ENCODE data around the gene PEF1.

The PEF1 gene, protein sequence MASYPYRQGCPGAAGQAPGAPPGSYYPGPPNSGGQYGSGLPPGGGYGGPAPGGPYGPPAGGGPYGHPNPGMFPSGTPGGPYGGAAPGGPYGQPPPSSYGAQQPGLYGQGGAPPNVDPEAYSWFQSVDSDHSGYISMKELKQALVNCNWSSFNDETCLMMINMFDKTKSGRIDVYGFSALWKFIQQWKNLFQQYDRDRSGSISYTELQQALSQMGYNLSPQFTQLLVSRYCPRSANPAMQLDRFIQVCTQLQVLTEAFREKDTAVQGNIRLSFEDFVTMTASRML

DNA sequence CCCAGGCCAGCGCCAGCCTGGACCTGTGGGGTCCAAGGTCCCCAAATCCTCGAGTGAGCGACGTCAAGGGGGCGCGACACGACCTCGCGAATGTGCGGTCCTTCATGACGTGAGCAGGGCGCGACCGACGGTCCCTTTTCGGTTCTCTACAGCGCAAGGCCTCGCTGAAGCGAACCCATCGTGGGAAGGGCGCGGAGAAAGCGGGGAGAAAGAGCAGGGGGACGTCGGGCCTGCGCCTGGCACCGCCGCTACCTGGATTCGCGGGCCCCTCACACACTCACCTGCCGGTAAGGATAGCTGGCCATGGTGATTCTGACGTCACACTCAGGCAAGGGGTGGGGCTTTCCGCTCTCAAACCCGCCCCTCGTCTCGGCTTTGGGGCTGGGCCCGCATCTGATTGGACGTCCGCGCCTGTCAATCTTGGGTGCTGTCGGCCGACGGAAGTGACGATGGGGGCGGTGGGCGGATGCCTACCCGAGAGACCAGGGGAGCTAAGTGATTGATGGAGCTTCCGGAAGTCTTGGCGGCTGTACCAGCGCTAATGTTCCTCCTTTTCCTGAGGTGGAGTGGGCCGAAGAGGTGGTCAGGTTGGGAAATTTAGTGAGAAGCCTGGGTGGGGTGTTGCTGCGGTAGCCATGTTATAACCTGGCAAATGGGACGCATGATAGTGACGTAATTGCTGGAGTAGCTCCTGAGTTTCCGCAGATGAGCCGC, at the start of gene PEF1:
Gene PEF1 (minus strand): TSS at position 317 of the 714 bp plus-strand sequence. CDS start 12 bp downstream, at position 305.
- DNase-seq (ENCODE audit: low read depth) = peak; percentile 96

DNA sequence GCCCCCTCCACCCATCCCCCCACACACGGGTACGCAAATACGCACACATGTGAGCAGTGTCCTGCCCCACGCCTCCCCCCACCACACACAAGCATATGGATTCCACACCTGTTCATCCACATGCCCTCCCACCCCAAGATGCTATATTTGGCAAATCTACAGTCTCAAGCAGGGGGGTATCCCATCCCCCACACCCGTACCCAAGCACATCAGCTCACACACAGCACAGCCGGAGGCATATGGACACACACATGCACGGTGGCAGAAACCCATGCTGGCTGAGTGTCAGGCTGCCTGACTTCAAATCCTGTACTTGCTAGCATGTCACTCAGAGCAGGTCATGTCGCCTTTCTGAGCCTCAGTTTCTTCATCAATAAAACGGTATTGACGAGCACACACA, 48.6 kb upstream of the PEF1 start:
- DNase-seq (ENCODE audit: low read depth) = no peak

DNA sequence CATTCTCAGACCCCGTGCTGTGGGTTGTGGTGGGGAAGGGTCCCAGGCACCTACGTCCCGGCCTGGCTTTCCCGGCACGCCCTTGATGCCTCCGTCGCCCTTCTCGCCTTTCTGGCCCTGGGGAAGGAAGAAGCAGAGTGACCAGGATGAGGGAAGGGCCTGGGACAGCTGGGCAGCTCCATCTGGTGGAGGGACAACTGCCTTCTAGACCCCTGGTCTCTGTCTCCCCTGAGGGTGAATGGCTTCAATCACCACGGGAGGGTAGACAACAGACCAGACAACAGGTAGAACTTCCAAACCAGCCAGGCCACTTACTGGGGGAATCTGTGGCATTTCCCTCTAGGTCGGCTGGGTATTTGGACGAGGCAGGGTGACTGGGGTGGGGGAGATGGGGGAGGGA, 47.3 kb upstream of the PEF1 start:
- DNase-seq (ENCODE audit: low read depth) = no peak

DNA sequence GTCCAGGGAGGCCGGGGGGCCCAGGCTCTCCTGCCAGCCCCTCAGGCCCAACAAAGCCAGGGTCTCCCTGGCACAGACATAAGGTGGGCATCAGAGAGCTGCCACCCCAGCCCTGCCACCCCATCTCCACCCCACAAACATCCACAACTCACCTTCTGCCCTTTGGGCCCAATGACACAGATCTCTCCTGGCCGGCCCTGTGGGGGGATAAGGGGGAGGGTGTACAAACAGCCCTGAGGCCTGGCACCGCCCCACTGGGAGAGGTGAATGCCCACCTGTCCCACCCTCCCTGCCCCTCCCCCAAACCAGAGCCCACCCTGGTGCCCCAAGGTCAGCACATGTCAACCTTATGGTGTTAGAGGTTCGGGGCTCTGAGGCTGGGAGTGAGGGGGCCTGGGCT, 46.8 kb upstream of the PEF1 start:
- DNase-seq (ENCODE audit: low read depth) = no peak

DNA sequence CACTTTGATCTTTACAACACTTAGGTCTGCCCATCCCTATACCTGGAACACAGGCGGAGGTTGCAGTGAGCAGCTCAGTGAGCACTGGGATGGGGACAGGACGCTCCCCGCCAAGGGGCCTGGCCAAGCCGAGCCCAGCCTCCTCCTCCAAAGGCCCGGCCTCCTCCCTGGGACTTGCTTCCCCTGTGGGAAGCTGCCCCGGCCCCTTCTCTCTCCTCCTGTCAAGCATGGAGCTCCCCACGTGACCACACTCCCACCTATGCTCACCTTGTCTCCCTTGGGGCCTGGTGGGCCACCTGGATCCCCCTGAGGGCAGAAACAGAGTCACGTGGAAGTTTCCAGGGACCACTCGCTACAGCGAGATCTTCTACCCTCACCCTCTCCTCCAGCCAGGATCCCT, 46.2 kb upstream of the PEF1 start:
- DNase-seq (ENCODE audit: low read depth) = no peak

DNA sequence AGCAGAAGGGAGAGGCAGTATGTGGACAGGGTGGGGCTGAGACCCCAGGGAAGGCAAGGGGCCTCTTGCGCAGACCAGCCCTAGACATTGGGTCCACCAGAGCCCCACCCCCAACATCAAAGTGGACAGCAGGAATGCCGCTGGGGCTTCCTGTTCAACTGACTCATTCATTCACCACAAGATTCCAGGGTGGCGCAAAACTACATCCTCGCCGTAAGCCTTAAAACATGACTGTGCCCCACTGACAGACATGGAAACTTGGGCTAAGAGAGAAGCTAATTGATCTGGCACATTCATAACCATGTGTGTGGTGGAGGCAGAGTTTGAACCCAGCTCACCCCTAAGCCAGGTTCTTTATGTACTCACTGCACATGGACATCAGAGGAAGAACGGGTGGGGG, 45.2 kb upstream of the PEF1 start:
- peak; percentile 78 for DNase-seq (ENCODE audit: low read depth)

DNA sequence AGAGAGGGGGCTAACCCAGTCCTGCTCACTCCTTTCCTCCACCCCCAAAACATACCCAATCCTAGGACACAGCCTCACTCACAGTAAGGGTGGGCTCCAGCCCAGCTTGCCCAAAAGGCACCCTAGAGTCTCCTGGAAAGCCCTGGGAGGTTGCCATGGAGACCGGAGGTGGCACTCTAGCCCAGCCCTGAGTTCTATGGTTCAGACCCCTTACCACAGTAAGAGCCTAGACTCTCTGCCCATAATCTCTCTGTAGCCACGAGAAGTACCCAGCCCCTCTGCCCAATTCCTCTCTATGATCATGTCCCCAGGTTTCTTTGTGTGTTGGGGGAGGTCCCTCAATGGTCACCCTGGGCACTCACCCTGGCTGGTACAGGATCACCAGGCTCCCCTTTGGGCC, 44.7 kb upstream of the PEF1 start:
- DNase-seq (ENCODE audit: low read depth) = no peak

DNA sequence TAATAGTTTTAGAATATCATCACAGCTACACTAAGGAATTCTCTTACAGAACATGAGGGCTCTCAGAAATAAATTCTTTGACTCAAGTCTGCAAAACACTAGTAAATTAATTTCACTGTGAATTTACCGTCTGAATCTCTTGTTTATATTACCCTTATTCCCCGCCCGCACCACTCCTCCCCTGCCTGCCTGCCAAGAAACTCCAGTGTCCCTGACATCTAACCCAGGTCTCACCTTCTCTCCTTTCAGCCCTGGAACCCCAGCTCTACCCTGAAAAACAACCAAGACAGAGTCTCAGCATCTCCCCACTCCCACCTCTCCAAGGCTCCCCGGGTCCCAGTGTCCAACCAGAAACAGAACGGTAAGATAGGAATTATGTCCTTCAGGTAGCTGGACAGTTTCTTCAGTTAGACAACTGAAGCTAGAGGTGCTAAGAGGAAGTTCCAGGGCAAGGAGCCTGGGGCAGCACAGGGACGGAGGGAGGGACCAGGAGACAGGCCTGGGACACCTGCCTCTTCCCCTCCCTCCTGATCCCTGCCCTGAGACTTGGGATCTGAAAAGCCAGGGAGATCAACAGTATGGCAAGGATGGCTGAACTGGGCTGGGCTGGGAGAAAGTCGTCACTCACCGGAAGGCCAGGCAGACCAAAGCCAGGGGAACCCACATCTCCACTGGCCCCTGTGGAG, 43.7 kb upstream of the PEF1 start:
- DNase-seq (ENCODE audit: low read depth) = no peak

- no peak for DNase-seq (ENCODE audit: low read depth)
These were observed 42.9 kb upstream of the PEF1 start for GRCh38 chr1:31687601-31688000.

DNA sequence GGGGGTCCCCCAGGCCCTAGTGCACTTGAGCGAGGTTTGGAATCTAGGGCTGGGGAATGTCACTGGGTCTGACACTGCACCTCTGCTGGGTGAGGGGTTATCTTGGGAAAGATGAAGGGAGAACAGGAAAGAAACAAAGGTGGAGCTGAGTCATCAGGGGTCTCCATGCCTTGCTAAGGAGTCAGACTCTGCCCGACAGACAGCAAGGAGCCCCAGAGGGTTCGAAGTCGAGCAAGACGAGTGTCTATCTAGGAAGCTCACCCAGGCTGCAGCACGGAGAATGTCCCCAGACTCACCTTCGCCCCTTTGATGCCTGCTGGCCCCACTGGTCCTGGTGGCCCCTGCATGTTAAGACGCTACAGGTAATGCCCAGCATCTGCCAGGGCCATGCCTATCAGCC, 41.1 kb upstream of the PEF1 start:
- no peak for DNase-seq (ENCODE audit: low read depth)

- DNase-seq (ENCODE audit: low read depth) = no peak
These were observed 39.3 kb upstream of the PEF1 start for GRCh38 chr1:31683997-31684396.

- no peak for DNase-seq (ENCODE audit: low read depth)
These were observed 36.7 kb upstream of the PEF1 start for GRCh38 chr1:31681415-31681814.

- DNase-seq (ENCODE audit: low read depth) = no peak
These were observed 35.1 kb upstream of the PEF1 start for GRCh38 chr1:31679676-31680230.

DNA sequence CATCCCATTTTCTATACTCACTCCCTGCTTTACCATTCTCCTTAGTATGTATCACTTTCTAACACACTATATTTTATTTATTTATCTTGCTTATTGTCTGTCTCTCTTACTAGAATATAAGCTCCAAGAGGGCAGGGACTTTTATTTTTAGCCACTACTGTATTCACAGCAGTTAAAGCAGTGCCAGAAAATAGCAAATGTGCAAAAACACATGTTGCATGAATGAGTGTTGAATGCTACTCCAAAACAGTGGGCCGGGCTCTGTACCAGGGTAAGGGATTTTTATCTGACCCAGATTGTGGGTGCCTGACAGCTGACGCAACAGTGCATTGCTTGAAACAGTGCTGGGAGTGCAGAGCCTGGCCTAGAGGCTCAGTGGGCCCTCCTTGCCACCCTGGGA, 34.4 kb upstream of the PEF1 start:
- DNase-seq (ENCODE audit: low read depth) = no peak

DNA sequence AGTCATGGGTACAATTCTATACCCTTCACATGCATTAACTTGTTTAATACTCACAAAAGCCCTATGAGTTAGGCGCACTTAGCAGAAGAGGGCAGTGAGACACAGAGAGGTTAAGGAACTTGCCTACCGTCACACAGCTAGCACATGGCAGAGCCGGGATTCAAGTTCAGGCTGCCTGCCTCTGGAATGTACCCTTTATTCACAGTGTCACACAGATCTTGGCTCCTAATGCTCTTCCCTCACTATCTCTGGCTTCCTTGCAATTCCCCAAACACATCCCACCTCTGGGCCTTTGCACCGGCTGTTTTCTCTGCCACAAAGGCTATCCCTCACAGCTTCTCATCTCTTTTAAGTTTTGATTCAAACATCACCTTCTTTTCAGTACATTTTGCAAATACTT, 34.0 kb upstream of the PEF1 start:
- DNase-seq (ENCODE audit: low read depth) = no peak

- DNase-seq (ENCODE audit: low read depth) = no peak
These were observed 33.3 kb upstream of the PEF1 start for GRCh38 chr1:31677949-31678348.

- no peak for DNase-seq (ENCODE audit: low read depth)
These were observed 32.7 kb upstream of the PEF1 start for GRCh38 chr1:31677401-31677800.

DNA sequence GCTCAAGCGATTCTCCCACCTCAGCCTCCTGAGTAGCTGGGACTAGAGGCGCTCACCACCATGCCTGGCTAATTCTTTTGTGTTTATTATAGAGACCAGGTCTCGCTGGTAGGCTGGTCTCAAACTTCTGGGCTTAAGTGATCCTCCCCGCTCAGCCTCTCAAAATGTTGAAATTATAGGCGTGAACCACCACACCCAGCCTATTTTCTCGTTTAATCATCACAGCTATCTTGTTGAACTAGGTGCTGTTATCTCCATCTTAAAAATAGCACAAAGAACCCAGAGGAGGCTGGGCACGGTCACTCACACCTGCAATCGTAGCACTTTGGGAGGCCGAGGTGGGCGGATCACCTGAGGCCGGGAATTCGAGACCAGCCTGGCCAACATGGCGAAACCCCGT, 31.1 kb upstream of the PEF1 start:
- no peak for DNase-seq (ENCODE audit: low read depth)

DNA sequence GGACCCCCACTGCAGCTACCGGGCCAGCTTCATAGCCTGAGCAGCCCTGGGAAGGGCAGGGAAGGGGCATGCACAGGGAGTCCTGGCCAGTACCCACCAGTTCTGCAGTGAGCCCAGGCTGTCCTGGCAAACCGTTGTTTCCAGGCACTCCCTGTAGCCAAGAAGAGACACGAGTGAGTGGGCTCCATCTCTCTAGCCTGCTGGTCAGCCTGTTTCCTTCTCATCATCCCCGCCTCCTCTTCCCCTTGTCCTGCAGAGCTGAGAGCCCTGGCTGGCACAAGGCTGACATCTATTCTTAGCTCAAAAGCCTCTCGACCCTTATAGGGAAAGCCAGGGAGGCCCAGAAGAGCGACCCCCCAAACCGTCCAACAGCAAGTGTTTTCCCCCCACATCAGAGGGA, 30.5 kb upstream of the PEF1 start:
- no peak for DNase-seq (ENCODE audit: low read depth)

DNA sequence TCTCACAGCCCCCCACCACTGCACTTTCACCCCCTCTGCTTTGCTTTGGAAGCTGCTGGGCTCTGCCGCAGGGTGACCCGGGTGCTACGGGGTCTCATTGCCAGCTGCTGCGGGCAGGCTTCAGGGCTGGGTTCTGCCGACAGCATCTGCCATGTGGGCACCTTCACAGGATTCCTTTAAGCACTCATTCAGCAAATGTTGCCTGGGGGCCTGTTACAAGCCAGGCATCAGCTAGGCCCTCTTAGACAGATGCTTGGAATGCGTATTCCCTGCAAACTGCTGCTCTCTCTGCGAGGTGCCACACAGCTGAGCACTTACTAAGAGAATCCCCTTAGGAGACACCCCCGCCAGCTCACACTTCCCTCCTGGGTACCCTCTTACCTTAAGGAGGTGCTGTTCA, 29.9 kb upstream of the PEF1 start:
- DNase-seq (ENCODE audit: low read depth) = no peak

GRCh38 chr1:31673433-31673832, 28.8 kb upstream of the PEF1 start:
- DNase-seq (ENCODE audit: low read depth) = no peak

- DNase-seq (ENCODE audit: low read depth) = no peak
These were observed 28.3 kb upstream of the PEF1 start for GRCh38 chr1:31672986-31673385.

Data from fibroblast of the conjunctiva (primary cell).